HG02798 (cell line): Measurements from ENCODE around the gene BAZ2A.
"Not testable (repeated sequence)": the region's sequence is repeated elsewhere in the genome, so short reads cannot be mapped to it uniquely, and the experiment has no call there.

ENCODE experiments used
- ATAC-seq: cut with Tn5 transposase; IDR thresholded peaks from one replicate; pipeline ENCODE4 v1.9.1; 2021; ENCODE audit warnings: mild to moderate bottlenecking; ENCODE audit not compliant: unreplicated experiment, poor library complexity

Gene BAZ2A

DNA sequence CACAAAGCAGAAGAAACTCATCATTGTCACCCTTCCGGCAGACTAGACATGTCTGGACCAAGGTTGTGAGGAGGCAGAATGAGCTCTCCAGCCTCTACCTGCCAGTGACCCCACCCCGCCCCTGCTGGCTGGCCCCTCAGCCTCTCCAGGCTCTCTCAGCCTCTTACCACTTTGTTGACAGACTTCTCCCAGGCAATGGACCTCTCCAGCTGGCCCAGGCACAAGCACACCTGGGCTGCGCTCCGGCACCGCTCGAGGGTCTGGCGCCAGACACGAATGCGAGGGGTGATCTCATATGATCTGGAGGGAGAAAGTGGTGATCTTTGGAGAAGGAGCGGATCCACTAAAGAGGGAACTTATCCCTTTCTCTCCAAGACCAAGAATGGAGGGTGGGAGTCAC, 30.3 kb downstream of the BAZ2A start:
- ATAC-seq: no peak

DNA sequence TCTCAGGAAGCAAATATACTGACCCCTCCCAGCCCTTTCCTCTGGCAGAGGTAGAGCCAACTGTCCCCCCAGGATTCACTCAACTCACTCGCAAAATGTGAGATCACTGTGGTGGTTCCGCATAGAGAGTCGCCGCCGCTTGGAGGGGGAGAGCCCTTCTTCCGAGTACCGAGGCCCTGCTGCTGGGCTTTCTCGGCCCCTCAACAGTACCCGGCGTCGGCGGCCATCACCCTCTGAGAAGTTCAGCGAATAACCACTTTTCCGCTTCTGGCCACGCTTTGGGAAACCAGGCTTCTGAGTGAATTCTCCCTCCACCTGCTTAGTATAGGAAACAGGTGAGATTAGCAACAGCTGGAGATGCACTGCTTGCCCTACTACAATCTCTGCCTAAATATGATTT, 31.1 kb downstream of the BAZ2A start:
- ATAC-seq: no peak

DNA sequence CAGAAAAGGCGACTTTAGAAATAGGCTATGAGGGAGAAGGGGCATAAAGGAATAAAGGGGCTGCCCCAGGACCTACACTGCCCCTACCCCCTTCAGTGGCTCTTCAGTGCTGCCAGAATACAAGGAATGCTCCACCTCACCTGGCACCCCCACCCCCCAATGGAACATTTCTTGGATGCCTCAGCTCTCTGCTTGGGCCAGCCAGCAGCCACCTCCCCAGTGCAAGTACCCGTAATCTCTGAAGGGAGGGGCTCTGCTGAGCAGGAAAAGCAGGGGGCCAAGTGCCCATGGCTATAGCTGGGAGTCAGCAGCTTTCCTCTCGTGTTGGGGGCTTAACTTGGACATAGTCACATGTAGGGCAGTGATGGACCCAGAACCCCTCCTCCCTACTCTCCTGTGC, 33.3 kb downstream of the BAZ2A start:
- ATAC-seq: no peak

DNA sequence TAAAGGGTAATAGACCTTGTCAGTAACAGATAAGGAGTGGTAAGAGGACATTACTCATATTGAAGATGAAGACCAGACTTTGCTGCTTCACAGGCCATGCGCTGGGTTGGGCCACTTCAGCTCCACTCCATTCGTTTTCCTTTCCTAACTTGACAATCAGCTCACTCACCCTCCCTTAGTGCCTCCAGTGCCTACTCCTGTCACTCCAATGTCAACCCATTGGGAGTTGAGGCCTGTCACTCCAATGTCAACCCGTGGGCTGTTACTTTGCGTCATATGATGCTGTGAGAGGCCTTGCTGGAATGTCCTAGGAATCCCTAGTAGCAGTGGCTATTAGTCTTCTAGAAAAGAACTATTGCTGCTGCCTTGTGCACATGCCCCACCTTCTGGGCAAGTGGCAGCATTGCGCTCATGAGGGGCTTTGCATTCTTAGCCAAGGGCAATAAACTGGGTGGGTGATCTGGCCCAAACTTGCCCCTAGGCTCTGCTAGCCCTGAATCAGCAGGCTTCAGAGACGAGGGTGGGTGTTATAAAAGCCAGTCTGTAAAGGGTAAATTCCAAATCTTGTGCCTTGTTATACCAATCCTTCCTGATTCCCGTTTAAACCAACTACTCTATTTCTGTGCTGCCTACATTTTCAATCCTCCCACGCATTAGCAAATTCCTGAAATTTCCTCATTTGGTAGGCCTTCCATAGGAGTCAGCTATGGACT, 36.1 kb downstream of the BAZ2A start:
- peak; percentile 54 for ATAC-seq

DNA sequence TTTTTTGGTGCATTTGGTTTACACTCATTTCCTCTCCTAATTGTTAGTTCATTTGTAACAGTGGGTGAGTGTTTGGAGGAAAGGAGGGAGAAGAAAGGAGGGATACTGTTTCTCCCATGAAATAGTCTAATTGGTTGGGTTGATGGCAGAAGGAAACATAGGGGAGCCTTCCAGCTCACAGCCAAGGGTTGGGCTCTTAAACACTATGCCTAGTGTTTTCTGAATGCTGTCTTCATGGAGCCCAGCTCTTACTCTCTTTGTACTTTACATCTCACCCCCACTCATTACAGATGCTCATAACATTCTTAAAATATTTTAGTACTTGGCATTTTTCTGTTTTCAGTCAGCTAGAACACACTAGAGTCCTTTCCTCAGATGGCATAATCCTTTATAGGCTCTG, 38.2 kb downstream of the BAZ2A start:
- no peak for ATAC-seq

DNA sequence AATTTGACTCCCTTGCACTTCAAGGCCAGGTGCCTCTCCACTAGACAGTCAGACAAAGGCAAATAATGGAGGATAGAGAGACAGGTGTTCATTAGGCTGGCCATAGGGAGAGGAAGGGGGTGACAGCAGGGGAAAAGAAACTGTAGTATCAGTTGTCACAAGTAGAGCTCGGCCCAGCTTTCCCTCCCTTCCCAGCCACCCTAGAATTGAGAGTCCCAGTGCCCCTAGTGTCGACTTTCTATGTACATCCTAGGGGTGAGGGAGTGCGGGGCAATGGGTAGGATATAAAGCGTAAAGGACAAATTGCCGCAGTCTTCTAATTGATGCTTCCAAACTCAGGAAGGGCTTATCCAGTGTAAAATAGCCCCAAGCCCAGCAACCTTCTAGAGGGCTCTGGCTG, 39.0 kb downstream of the BAZ2A start:
- ATAC-seq: no peak

DNA sequence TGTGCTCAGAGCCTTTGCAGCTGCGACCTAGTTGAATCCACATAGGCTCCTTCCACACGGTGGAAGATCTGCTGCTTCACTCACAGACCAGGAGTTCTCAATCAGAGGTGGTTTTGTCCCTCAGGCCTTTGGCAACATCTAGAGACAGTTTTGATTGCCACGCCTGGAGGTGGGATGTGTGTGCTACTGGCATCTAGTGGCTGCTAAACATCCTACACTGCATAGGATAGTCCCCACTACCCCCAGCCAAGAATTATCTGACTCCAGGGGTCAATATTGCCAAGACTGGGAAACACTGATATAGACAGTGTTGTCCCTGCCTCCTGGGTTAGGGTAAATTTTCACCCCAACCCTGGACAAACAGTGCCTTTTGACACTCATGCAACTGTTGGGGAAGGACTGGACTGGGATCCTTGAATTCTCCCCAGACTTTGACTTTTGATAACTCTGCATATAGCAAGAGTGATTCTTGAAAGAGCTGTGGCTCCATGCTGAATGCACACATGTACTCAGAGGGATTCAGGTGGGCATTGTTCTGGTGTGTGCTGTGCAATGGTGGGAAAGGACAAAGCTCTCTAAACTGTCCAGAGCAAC, 39.8 kb downstream of the BAZ2A start:
- ATAC-seq: peak; percentile 46

DNA sequence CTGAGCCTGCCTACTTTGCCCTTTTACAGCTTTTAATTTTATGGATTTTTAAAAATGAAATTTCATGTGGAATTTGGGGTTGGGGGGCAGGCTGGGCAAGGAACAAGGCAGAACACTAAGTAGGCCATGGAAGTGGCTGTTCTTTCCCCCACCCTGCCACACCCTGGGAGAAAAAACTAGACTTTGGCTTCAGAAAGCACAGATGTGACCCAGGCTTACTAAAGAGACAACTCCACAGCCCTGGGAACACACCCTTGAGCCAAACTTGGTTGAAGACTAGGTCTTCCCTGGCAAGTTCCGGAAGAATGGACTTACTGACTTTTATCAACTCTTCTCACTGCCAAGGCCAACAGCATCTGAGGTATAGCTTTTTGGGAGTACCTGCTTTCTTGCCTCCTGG, 40.3 kb downstream of the BAZ2A start:
- no peak for ATAC-seq

DNA sequence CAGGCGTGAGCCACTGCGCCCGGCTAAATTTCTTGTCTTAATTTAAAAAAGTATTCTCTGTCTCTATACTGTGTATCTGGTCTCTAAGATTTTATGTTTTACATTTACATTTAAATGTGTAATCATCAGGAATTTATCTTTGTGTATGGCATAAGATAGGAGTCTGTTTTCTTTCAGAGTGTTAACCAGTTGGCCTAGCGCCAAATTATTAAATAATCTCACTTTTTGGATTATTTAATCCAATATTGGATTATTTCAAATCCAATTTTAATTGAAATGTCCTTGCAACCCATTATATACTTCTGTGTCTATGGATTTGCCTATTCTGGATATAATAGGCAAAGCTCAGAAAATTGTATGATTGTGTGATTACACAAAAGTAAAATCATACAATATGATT, 45.0 kb downstream of the BAZ2A start:
- no peak for ATAC-seq

DNA sequence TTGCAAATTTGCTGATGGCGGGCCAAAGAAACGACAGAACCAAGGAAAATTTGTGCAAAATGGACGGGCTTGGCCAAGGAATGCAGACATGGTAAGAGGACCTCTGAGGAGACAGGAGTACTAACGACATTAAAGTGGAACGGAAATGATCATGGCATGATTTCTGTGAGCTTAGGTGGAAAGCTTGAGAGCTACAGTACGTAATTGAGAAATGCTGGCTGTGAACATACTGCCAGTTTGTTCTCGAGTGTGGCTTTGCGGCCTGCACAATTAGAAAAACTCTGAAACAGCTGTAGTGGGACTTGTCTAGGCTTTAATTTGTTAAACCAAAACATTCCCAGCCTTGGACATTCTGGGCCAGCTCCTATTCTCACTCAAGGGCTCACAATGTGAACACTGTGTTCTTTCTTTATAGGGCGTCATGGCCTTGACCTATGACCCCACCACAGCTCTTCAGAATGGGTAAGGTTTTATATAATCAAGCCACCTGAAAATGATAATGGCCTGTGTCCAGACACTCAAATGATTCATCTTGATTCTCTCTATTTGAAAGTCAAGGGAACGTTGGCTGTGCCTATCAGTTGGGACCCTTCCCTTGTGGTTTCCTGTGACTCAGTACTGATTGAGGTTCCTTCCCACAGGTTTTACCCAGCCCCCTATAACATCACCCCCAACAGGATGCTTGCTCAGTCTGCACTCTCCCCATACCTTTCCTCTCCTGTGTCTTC, 48.5 kb downstream of the BAZ2A start:
- no peak for ATAC-seq

DNA sequence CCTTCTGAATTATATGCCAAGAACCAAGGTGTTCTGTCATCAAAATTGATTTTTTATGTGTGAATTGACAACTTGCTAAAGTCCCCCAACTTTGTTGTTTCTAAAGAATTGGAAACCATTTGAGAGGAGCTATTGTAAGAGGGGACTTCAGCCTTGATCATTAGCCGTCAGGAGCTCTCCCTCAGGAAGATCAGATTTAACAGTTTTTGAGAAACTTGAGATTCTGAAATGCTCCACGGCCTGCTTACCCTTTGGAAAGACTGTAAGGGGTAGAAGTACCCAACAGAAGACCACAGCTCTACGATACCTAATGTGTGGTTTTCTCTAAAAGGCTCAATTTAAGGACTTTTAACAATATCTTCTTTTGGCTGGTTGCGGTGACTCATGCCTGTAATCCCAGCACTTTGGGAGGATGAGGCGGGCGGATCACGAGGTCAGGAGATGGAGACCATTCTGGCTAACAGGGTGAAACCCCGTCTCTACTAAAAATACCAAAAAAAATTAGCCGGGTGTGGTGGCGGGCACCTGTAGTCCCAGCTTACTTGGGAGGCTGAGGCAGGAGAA, 51.1 kb downstream of the BAZ2A start:
- no peak for ATAC-seq

DNA sequence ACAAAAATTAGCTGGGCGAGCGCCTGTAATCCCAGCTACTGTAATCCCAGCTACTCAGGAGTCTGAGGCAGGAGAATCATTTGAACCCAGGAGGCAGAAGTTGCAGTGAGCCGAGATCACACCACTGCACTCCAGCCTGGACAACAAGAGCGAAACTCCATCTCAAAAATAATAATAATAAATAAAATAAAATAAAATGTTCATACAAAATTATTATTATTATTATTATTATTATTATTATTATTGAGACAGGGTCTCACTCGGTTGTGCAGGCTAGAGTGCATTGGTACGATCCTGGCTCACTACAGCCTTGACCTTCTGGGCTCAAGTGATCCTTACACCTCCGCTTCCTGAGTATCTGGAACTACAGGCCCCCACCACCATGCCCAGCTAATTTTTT, 52.9 kb downstream of the BAZ2A start:
- ATAC-seq: not testable (repeated sequence)

DNA sequence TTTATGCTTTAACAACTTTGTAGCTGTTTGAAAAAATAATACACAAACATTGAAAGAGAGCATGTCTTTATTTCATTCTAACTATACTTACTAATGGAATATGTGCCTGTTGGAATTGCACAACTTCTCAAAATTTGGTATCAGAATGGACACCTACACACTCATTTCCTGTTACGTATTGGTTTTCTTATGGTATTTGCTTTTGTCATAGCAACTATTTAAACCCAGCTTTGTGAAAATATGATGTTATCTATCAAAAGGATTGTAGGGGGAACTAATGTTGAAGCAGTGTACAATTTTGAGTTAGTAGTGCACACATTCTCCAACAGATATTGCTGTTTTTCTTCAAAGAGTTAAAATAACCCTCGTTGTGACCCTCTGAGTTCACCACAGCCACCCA, 55.9 kb downstream of the BAZ2A start:
- no peak for ATAC-seq

DNA sequence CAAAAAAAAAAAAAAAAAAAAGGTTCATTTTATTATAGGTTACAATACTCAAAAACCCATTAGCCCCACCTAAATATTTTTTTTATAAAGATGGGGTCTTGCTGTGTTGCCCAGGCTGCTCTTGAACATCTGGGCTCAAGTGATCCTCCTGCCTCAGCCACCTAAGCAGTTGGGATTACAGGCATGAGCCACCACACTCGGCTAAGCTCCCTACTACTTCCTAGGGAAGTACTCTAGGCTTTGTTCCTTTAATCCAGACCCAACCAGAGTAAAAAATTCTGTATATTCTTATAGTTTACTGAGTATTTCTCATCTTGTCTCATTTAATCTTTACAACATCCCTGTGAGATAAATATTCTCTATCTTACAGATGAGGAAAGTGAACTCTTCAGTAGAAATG, 57.8 kb downstream of the BAZ2A start:
- no peak for ATAC-seq

DNA sequence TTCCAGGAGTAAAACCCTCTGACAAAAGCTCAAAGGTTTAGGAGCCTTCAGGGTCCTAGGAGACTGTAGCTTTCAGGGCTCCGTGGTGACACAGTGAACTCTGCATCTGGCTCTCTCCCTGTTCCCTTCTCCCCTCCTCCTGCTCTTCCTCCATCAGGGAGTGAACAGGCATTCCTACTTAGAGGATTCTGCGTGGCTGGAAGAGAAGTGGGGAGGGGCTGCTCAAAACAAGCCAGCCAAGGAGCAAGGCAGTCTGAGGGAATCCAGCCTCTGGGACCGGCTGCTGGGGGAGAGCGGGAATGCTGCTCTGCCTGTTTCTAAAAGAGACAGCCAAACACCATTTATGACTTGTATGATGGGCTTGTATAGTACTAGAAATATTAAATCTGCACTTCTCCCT, 59.0 kb downstream of the BAZ2A start:
- ATAC-seq: no peak

DNA sequence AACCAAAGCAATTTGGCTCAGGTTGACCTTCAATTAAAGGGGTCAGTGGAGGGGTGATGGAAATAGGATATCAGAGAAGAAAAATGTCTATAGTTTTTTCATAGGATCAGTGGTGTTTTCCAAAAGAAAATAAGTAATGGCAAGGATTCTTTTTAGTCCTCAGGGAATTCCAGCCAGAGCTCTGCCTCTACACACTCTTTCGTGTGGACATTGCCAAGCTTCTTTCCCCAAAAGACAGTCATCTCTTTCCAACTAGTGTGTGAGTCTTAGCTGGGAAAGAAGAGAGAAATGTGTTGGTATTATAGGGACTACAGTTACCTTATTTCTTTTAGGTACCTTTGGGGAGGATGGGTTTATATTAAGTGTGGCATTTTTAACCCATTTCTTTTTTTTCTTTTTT, 62.0 kb downstream of the BAZ2A start:
- no peak for ATAC-seq

DNA sequence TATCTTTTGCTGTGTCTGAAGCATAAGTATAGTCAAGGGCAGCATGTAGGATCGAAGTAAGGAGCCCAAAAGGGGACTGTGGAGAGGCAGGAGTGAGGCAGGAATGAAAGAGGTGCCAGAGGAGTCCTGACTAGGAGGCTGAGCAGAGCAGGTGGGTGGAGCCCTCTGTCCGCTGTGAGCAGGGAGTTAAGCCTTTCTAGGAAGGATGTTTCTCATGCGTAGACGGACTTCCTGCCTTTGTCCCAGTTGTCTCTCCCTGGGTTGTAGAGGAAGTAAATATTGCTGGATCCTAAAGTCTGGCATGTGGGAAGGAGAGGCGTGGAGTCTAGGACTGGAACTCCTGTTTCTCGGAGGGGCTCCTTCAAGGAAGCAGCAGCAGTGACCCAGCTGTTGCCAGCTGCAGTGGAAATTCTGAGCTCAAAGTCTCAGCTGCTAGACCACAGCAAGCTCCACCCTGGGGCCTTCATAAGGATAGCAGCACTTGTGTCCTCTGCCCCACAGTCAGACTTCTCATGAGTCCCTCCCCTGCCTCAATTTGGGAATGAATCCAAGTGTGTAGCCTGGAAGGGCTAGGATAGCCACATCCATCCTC, 64.5 kb downstream of the BAZ2A start:
- peak; percentile 42 for ATAC-seq

DNA sequence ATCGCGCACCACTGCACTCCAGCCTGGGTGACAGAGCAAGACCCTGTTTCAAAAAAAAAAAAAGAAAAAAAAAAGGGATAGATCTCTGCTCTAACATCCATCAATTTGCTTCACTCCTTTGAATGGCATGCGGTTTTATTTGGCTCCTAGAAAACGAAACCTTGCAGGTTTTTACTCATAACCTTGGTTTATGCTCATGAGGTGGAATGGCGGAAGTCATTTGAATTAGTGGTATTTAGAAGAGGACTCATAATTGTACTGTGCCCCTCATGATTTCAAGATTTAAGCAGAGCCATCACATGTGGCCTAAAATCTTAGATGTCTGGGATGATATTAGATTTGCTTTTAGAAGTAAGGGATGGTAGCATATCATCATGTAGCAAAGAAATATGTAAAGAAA, 79.1 kb downstream of the BAZ2A start:
- ATAC-seq: no peak

DNA sequence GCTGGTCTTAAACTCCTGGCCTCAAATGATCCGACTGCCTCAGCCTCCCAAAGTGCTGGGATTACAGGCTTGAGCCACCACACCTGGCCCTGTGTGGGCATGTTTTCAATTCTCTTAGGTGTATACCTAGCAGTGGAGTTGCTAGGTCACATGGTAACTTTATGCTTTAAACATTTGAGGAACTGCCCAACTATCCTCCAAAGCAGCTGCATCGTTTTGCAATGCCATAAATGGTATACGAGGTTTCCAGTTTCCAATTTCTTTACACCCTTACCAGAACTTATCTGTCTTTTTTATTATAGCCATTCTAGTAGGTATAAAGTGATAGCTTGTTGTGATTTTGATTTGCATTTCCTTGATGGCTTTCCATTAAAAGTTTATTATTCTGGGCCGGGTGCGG, 83.4 kb downstream of the BAZ2A start:
- no peak for ATAC-seq
